Ammon's horn (tissue), 1 donor: ENCODE results near the gene KRTAP5-4.
A peak's percentile ranks its signal among the peaks of the same experiment; 100 is the strongest.

ENCODE experiments used
- DNase-seq: peaks from one replicate; pipeline ENCODE4 v3.0.0-alpha.2; 2016; ENCODE audit warnings: low spot score

KRTAP5-4 gene

GRCh38 chr11:1572197-1573076, 49.5 kb downstream of the KRTAP5-4 start, which contains the start of gene DUSP8:
DUSP8 (minus strand) TSS chr11:1572271; CDS start chr11:1565826, 6,445 bp downstream.
- peak; percentile 93 for DNase-seq

DNA sequence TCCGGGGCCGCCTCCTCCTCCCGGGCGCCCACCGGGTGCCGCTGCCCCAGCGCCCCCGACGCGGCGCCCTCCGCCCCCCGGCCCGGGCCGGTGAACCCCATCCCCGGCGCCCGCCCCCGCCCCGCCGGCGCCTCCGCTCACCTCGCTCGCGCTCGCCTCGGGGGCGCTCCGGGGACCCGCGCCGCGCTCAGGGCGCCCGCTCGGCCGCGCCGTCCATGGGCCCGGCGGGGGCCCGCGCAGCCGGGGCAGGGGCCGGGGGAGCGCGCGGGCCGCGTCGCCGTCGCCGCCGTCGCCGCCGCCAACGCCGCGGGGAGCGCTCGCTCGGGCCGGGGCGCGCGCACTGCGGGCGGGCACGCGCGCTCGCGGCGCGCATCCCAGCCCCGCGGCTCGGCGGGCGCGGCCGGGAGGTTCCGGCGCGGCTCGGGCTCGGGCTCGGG, 50.2 kb downstream of the KRTAP5-4 start:
- DNase-seq: no peak
